ENCODE data around the gene MRPL43. TPM values are rescaled to one million over a fixed set of nuclear protein-coding genes. Genes with fewer than 3 reads are reported as not detected.
"Not testable (repeated sequence)": the region's sequence is repeated elsewhere in the genome, so short reads cannot be mapped to it uniquely, and the experiment has no call there.

Gene MRPL43
- polyA plus RNA-seq, 1 donor = 73.6 TPM

DNA sequence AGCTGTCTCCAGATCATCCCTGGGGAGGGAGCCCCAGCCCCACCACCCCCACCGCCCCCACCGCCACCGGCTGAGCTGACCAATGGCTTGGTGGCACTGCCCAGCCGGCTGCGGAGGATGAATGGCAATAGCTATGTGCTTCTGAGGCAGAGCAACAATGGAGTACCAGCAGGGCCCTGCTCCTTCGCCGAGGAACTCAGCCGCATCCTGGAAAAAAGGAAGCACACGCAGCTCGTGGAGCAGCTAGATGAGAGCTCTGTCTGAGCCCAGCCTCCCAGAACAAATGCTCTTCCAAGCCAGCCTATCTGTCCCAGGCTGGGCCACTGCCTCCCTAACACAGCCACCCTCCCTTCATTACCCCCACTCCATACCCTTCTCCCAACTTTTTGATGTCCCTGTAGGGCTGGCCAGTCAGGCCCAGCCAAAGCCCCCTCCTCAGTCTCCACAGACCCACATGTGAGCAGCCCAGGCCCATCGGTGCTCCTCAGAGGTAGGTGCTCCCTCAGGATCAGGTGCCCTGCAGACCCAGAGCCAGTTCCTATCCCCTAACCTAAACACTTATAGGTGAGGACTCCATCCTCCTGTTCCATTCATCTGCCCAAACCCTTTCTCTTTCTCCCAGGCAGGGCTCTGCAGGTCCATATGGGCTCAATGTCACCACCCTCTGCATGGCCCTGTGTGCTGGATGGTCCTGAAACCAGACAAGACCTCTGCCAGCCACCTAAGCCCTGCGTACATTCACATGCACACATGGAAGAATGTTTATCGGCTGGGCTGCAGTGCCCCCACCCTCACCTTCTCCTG is 3.2 kb downstream of the MRPL43 start:
- no peak for DNase-seq (ENCODE audit: low read depth)

DNA sequence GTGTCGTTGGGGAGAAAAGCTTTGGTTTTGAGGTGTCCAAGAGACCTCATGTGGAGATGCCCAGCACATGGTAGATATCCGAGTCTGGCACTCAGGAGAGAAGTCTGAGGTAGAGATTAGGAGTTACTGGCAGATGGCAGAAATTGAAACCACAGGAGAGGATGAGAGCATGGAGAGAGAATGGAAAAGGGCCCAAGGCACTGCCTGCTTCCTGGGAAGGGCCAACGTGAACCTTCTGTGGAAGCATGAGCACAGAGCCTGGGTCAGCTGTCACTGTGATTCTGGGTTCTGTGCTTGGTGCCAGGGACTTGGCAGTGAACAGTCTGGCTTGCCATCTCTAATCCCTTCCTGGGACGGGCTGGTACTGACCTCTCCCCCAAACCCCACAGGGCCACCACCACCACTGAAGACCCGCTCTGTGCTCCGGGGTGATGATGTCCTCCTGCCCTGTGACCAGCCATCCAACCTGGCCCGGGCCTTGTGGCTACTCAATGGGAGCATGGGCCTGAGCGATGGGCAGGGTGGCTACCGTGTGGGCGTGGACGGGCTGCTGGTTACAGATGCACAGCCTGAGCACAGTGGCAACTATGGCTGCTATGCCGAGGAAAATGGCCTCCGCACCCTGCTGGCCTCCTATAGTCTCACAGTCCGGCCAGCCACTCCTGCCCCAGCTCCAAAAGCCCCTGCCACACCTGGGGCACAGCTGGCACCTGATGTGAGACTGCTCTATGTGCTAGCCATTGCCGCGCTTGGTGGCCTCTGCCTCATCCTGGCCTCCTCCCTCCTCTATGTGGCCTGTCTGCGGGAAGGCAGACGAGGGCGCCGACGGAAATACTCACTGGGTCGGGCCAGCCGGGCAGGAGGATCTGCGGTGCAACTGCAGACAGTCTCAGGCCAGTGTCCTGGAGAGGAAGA is 4.1 kb downstream of the MRPL43 start:
- no peak for DNase-seq (ENCODE audit: low read depth)

DNA sequence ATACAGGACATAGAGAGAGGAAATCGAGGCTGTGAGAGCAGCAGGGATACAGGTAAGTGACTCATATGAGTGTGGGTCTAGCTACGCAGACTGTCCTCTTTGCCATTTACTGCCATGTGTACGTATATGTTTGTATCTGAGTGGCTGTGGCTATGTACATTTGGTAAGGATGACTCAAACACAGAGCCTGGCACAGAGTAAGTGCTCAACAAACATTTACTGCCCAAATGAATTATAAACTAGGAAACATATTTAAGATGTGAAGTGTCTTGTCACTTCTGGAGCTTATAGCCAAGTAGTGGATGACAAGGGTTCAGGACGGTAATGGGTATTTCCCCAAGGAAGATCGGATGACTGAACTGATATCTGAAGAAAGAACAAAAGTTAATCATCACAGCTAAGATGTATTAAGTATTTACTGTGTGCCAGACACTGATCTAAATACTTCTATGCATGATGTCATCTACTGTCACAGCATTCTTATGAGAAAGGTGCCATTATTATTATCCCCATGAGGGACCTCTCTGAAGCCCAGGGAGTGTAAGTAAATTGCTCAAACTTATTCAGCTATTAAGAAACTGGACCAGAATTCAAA is 6.0 kb downstream of the MRPL43 start:
- DNase-seq (ENCODE audit: low read depth) = no peak

DNA sequence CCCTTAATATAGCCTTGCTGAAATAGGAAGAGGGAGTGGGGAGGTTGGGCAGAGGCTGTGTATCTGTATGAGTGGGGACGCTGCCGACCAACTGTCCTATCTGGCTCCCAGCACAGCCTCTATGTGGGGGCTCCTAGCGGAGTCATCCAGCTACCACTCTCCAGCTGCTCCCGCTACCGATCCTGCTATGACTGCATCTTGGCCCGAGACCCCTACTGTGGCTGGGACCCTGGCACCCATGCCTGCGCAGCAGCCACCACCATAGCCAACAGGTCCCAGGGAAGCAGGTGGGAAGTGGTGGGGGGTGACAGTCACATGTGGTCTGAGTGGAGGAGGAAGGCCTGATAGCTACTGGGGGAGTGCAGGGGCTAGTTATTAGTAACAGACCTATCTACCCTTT is 6.6 kb downstream of the MRPL43 start:
- no peak for DNase-seq (ENCODE audit: low read depth)

DNA sequence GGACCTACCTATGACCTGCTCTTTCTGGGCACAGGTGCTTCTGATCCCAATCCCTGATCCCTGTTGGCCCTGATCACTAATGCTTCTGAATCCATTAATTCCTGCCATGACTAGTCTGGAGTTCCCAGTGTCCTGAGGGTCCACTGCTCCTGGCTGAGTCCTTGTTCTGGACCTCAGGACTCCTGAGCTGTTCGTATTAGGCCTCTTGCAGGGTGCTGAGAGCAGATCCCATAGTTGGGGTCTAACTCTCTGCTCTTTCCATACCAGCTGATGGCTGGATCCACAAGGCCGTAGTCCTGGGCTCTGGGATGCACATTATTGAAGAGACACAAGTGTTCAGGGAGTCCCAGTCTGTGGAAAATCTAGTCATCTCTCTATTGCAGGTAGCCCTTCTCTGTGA is 7.0 kb downstream of the MRPL43 start:
- DNase-seq (ENCODE audit: low read depth) = no peak

- no peak for DNase-seq (ENCODE audit: low read depth)
Measured at GRCh38 chr10:100979791-100980272, 7.5 kb downstream of the MRPL43 start.

- no peak for DNase-seq (ENCODE audit: low read depth)
Measured at GRCh38 chr10:100978901-100979195, 8.4 kb downstream of the MRPL43 start.

GRCh38 chr10:100978121-100978900 is 9.0 kb downstream of the MRPL43 start:
- no peak for DNase-seq (ENCODE audit: low read depth)

DNA sequence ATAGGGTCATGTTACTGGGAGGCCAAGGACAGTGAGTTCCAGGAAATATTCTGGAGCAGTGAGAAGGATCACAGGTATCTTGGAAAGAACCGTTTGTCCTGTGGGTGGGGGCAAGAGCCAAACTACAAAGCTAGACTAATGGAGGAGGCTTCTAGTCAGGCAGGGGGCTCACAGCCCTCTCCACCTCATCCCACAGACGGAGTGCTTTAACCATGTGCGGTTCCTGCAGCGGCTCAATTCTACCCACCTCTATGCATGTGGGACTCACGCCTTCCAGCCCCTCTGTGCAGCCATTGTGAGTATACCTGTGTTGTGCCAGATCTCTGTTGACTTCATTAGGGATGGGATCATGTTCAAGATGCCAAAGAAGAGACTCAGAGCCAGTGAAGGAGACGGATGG is 9.9 kb downstream of the MRPL43 start:
- DNase-seq (ENCODE audit: low read depth) = no peak

GRCh38 chr10:100976906-100977305 is 10.4 kb downstream of the MRPL43 start:
- DNase-seq (ENCODE audit: low read depth) = no peak

DNA sequence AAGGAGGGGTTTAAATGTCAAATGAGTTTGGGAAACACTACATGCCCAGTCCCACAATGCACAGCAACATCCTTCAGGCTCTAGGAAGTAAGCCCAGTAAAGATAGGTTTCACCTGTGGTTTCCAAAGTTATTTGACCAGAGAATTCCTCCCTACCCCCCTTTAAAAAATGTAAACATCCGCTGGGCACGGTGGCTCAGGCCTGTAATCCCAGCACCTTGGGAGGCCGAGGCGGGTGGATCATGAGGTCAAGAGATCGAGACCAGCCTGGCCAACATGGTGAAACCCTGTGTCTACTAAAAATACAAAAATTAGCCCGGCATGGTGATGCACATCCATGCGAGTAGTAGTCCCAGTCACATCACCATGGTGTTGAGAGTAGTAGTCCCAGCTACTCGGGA is 11.9 kb downstream of the MRPL43 start:
- DNase-seq (ENCODE audit: low read depth) = not testable (repeated sequence)

- no peak for DNase-seq (ENCODE audit: low read depth)
Measured at GRCh38 chr10:100972904-100973535, 14.3 kb downstream of the MRPL43 start.

DNA sequence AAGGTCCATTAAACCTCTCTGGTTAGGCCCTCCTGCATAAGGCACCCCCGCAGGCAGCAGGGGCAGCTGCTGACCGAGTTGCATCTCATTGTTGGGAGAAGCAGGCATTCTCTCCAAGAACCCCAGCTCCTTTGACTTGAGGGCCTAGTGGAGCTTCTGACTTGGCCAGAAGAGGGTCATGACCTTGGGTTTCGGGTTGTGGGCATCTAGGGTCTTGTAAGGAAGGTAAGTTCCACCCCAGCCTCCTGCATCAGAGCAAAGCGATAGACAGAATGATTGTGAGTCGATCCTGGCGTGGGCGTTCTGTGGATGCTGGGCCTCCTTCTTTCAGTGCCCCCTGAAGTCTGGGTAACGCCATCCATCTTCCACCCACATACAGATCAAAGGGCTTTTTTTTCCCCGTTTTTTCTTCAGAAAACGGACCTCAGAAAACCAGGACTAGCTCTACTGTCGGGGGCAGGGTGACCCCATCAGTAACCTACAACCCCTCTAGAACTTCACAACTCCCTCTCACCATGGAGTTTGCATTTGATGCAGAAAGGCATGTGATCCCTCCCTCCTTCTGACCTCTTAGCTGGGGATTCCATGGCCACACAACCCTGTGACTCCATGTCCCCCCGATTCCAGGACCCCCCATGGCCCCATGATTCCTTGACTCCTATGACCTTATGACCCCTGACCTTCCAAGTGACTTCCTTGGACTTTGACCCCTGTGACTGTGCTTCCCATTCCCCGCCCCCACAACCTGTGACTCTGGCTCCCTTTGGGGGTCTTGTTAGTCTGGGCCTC is 15.0 kb downstream of the MRPL43 start:
- no peak for DNase-seq (ENCODE audit: low read depth)

GRCh38 chr10:100970914-100971811 is 16.1 kb downstream of the MRPL43 start:
- no peak for DNase-seq (ENCODE audit: low read depth)

GRCh38 chr10:100970076-100970913 is 17.0 kb downstream of the MRPL43 start:
- DNase-seq (ENCODE audit: low read depth) = no peak

GRCh38 chr10:100969187-100970075 is 17.9 kb downstream of the MRPL43 start, which contains the start of gene SEMA4G:
Gene SEMA4G (plus strand): TSS chr10:100969504. CDS start chr10:100972913, 3,409 bp downstream.
- DNase-seq (ENCODE audit: low read depth) = no peak

GRCh38 chr10:100968863-100969186 is 18.5 kb downstream of the MRPL43 start:
- no peak for DNase-seq (ENCODE audit: low read depth)
